NCI-H526 (cell line): Measurements from ENCODE around the gene EFNA5.
"Not testable (repeated sequence)": the region's sequence is repeated elsewhere in the genome, so short reads cannot be mapped to it uniquely, and the experiment has no call there.

ENCODE experiments used
- DNase-seq, 2 experiments: peaks; one replicate each; lab custom pipeline; 2025; lab: John Stamatoyannopoulos, UW

Gene EFNA5

GRCh38 chr5:107459605-107460004, 211.1 kb downstream of the EFNA5 start:
- no peak for DNase-seq

GRCh38 chr5:107458322-107458721, 212.4 kb downstream of the EFNA5 start:
- no peak for DNase-seq

GRCh38 chr5:107457881-107458280, 212.9 kb downstream of the EFNA5 start:
- DNase-seq = no peak

- peak; percentile 25 to 54 for DNase-seq
Measured at GRCh38 chr5:107457138-107457537, 213.6 kb downstream of the EFNA5 start.

- peak in 1 of 2 experiments; percentile 38 for DNase-seq
Measured at GRCh38 chr5:107456281-107456715, 214.4 kb downstream of the EFNA5 start.

- no peak for DNase-seq
Measured at GRCh38 chr5:107455111-107455544, 215.6 kb downstream of the EFNA5 start.

- DNase-seq = not testable (repeated sequence)
Measured at GRCh38 chr5:107451827-107452226, 218.9 kb downstream of the EFNA5 start.

- no peak for DNase-seq
Measured at GRCh38 chr5:107451028-107451427, 219.7 kb downstream of the EFNA5 start.

- DNase-seq = no peak
Measured at GRCh38 chr5:107450531-107450930, 220.2 kb downstream of the EFNA5 start.

- DNase-seq = no peak
Measured at GRCh38 chr5:107449369-107449768, 221.4 kb downstream of the EFNA5 start.

GRCh38 chr5:107447587-107447986, 223.2 kb downstream of the EFNA5 start:
- DNase-seq = no peak

- no peak for DNase-seq
Measured at GRCh38 chr5:107446972-107447371, 223.8 kb downstream of the EFNA5 start.

- no peak for DNase-seq
Measured at GRCh38 chr5:107444300-107444699, 226.4 kb downstream of the EFNA5 start.

GRCh38 chr5:107443897-107444296, 226.8 kb downstream of the EFNA5 start:
- no peak for DNase-seq

- no peak for DNase-seq
Measured at GRCh38 chr5:107442452-107442851, 228.3 kb downstream of the EFNA5 start.

- no peak for DNase-seq
Measured at GRCh38 chr5:107439832-107440231, 230.9 kb downstream of the EFNA5 start.

- DNase-seq = no peak
Measured at GRCh38 chr5:107437986-107438510, 232.7 kb downstream of the EFNA5 start.

GRCh38 chr5:107437154-107437553, 233.6 kb downstream of the EFNA5 start:
- no peak for DNase-seq

GRCh38 chr5:107436201-107436600, 234.5 kb downstream of the EFNA5 start:
- no peak for DNase-seq

GRCh38 chr5:107435061-107435460, 235.7 kb downstream of the EFNA5 start:
- no peak for DNase-seq

GRCh38 chr5:107433646-107434045, 237.1 kb downstream of the EFNA5 start:
- DNase-seq = not testable (repeated sequence)

GRCh38 chr5:107431998-107432397, 238.7 kb downstream of the EFNA5 start:
- no peak for DNase-seq

GRCh38 chr5:107431536-107431935, 239.2 kb downstream of the EFNA5 start:
- DNase-seq = no peak

GRCh38 chr5:107430071-107430625, 240.6 kb downstream of the EFNA5 start:
- DNase-seq = no peak
